Measurements from ENCODE around the gene LRBA. TPM values are rescaled to one million over a fixed set of nuclear protein-coding genes. Genes with fewer than 3 reads are reported as not detected.

Gene LRBA
- total and polyA plus RNA-seq, 4 donors: 8.2 to 69.8 (median 32.8) TPM

DNA sequence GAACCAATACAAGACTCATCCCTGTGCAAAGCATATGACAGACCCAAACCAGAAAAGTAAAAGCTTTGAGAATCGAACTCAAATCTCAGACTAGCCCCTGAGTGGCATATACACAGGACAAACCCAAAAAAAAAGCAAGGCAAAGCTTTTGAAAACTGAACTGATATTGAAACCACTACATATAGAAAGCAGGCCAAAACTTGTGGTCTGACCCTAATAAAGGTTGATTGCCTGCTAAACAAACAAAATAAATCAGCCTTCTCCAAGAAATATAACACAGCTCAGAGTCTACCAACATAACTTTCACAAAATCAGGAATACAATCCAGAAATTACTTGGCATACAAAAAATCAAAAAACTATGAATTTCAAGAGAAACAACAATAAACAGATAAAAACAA is 40.3 kb downstream of the LRBA start:
- no peak for DNase-seq (ENCODE audit: low spot score)
- TF ChIP-seq JUND (IDR thresholded peaks at IDR 0.05) (no peak), HNF4A (conservative IDR thresholded peaks at IDR 0.05) (no peak), TAF1 (conservative IDR thresholded peaks at IDR 0.05) (no peak), HNF4G (IDR thresholded peaks at IDR 0.05) (no peak), RAD21 (IDR thresholded peaks at IDR 0.05) (no peak), GABPA (IDR thresholded peaks at IDR 0.05 in 1 of 2, conservative IDR thresholded peaks at IDR 0.05 in 1 of 2) (no peak), NR2F2 (IDR thresholded peaks at IDR 0.05) (no peak), EGR1 (IDR thresholded peaks at IDR 0.05; ENCODE audit: low read depth in 2 of 2) (no peak), FOXA2 (IDR thresholded peaks at IDR 0.05) (no peak), YY1 (IDR thresholded peaks at IDR 0.05) (no peak), FOXA1 (IDR thresholded peaks at IDR 0.05) (no peak)
- TF ChIP-seq, protein P1, sequence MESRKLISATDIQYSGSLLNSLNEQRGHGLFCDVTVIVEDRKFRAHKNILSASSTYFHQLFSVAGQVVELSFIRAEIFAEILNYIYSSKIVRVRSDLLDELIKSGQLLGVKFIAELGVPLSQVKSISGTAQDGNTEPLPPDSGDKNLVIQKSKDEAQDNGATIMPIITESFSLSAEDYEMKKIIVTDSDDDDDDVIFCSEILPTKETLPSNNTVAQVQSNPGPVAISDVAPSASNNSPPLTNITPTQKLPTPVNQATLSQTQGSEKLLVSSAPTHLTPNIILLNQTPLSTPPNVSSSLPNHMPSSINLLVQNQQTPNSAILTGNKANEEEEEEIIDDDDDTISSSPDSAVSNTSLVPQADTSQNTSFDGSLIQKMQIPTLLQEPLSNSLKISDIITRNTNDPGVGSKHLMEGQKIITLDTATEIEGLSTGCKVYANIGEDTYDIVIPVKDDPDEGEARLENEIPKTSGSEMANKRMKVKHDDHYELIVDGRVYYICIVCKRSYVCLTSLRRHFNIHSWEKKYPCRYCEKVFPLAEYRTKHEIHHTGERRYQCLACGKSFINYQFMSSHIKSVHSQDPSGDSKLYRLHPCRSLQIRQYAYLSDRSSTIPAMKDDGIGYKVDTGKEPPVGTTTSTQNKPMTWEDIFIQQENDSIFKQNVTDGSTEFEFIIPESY (IDR thresholded peaks at IDR 0.05): no peak
- TF ChIP-seq, protein P2, sequence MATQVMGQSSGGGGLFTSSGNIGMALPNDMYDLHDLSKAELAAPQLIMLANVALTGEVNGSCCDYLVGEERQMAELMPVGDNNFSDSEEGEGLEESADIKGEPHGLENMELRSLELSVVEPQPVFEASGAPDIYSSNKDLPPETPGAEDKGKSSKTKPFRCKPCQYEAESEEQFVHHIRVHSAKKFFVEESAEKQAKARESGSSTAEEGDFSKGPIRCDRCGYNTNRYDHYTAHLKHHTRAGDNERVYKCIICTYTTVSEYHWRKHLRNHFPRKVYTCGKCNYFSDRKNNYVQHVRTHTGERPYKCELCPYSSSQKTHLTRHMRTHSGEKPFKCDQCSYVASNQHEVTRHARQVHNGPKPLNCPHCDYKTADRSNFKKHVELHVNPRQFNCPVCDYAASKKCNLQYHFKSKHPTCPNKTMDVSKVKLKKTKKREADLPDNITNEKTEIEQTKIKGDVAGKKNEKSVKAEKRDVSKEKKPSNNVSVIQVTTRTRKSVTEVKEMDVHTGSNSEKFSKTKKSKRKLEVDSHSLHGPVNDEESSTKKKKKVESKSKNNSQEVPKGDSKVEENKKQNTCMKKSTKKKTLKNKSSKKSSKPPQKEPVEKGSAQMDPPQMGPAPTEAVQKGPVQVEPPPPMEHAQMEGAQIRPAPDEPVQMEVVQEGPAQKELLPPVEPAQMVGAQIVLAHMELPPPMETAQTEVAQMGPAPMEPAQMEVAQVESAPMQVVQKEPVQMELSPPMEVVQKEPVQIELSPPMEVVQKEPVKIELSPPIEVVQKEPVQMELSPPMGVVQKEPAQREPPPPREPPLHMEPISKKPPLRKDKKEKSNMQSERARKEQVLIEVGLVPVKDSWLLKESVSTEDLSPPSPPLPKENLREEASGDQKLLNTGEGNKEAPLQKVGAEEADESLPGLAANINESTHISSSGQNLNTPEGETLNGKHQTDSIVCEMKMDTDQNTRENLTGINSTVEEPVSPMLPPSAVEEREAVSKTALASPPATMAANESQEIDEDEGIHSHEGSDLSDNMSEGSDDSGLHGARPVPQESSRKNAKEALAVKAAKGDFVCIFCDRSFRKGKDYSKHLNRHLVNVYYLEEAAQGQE (IDR thresholded peaks at IDR 0.05): no peak
- TF ChIP-seq, protein P3, sequence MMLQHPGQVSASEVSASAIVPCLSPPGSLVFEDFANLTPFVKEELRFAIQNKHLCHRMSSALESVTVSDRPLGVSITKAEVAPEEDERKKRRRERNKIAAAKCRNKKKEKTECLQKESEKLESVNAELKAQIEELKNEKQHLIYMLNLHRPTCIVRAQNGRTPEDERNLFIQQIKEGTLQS (IDR thresholded peaks at IDR 0.05): no peak
- Histone ChIP-seq H3K9me3 (ENCODE audit: control insufficient read depth in 4 of 4, low read length in 3 of 4) (peaks cover 0 to 2% (median 0%) of the 10 kb centered on the region in 4 donors), H3K36me3 (ENCODE audit: control insufficient read depth in 4 of 4, insufficient read depth in 3 of 4, low read depth in 1 of 4, low read length in 3 of 4) (no peaks in the 10 kb centered on the region), H3K4me3 (ENCODE audit: low read depth in 1 of 3, low read length in 3 of 3) (no peak overlapping the region), H3K4me1 (ENCODE audit: control insufficient read depth in 4 of 4, insufficient read depth in 4 of 4, low read length in 3 of 4) (peaks cover 0 to 20% (median 5%) of the 10 kb centered on the region in 4 donors), H3K27me3 (ENCODE audit: control insufficient read depth in 4 of 4, insufficient read depth in 4 of 4, low read length in 3 of 4) (no peaks in the 10 kb centered on the region), H3K27ac (ENCODE audit: low read depth in 1 of 2, low read length in 2 of 2) (no peak overlapping the region), H3K9ac (ENCODE audit: low read depth in 1 of 2, low read length in 2 of 2) (no peak overlapping the region)
- 84% methylated on average over 1 of the region's 1 CpG for WGBS

DNA sequence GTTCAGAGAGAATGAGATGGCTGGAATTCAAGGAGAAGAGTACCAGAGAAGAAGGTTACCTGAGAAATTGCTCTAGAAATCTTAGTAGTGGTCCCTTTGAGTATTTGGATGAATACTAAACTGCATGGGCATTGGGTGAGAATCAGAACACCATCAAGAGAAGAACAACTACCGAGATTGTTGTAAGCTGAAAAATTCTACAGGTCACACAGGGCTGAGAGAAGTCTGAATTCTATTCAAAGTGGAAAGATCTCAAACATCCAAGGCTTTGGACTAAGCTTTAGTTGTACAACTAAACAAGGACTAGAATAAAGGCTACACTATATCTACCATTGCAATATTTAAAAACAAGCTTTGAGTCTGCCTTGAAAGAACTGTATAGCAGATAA is 40.8 kb downstream of the LRBA start:
- Histone ChIP-seq H3K4me3 (ENCODE audit: low read depth in 1 of 3, low read length in 3 of 3) (no peak overlapping the region), H3K36me3 (ENCODE audit: control insufficient read depth in 4 of 4, insufficient read depth in 3 of 4, low read depth in 1 of 4, low read length in 3 of 4) (no peaks in the 10 kb centered on the region), H3K9me3 (ENCODE audit: control insufficient read depth in 4 of 4, low read length in 3 of 4) (peaks cover 0 to 2% (median 0%) of the 10 kb centered on the region in 4 donors), H3K4me1 (ENCODE audit: control insufficient read depth in 4 of 4, insufficient read depth in 4 of 4, low read length in 3 of 4) (peaks cover 0 to 20% (median 5%) of the 10 kb centered on the region in 4 donors), H3K27me3 (ENCODE audit: control insufficient read depth in 4 of 4, insufficient read depth in 4 of 4, low read length in 3 of 4) (no peaks in the 10 kb centered on the region), H3K9ac (ENCODE audit: low read depth in 1 of 2, low read length in 2 of 2) (no peak overlapping the region), H3K27ac (ENCODE audit: low read depth in 1 of 2, low read length in 2 of 2) (no peak overlapping the region)
- TF ChIP-seq JUND (IDR thresholded peaks at IDR 0.05) (no peak), EGR1 (IDR thresholded peaks at IDR 0.05; ENCODE audit: low read depth in 2 of 2) (no peak), FOXA1 (IDR thresholded peaks at IDR 0.05) (no peak), HNF4A (conservative IDR thresholded peaks at IDR 0.05) (no peak), TAF1 (conservative IDR thresholded peaks at IDR 0.05) (no peak), FOXA2 (IDR thresholded peaks at IDR 0.05) (no peak), SP1 (IDR thresholded peaks at IDR 0.05) (no peak), NR2F2 (IDR thresholded peaks at IDR 0.05) (no peak), RAD21 (IDR thresholded peaks at IDR 0.05) (no peak)
- TF ChIP-seq, protein P3 (IDR thresholded peaks at IDR 0.05): no peak
- TF ChIP-seq, protein P1 (IDR thresholded peaks at IDR 0.05): no peak
- TF ChIP-seq, protein P2 (IDR thresholded peaks at IDR 0.05): no peak
- 86% methylated on average over 1 of the region's 1 CpG for WGBS
- DNase-seq (ENCODE audit: low spot score): no peak

Measured in liver (tissue), 9 donors.